Stimulated activated CD8-positive, alpha-beta memory T cell treated with anti-CD3 and anti-CD28 coated beads, Interleukin-7, amount 100 ng/mL, for 24 hours (primary cell): ENCODE data around the gene POLG2.
"Not testable (repeated sequence)": the region's sequence is repeated elsewhere in the genome, so short reads cannot be mapped to it uniquely, and the experiment has no call there.

Experiments
- DNase-seq: peaks from one replicate; pipeline ENCODE4 v3.0.0-alpha.2; 2020; ENCODE audit warnings: low read depth

POLG2 gene

GRCh38 chr17:64439521-64439920 lies 57.3 kb downstream of the POLG2 start:
- not testable (repeated sequence) for DNase-seq

DNA sequence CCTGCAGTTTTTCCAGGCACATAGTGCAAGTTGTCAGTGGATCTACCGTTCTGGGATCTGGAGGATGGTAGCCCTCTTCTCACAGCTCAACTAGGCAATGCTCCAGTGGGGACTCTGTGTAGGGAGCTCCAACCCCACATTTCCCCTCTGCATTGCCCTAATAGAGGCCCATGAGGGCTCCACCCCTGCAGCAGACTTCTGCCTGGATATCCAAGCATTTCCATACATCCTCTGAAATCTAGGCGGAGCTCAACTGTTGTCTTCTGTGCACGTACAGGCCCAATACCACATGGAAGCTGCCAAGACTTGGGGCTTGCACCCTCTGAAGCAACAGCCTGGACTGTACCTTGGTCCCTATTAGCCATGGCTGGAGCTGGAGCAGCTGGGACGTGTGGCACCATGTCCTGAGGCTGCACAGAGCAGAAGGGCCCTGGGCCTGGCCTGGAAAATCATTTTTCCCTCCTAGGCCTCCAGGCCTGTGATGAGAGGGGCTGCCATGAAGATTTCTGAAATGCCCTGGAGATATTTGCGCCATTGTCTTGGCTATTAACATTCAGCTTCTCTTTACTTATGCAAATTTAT lies 58.8 kb downstream of the POLG2 start:
- no peak for DNase-seq

DNA sequence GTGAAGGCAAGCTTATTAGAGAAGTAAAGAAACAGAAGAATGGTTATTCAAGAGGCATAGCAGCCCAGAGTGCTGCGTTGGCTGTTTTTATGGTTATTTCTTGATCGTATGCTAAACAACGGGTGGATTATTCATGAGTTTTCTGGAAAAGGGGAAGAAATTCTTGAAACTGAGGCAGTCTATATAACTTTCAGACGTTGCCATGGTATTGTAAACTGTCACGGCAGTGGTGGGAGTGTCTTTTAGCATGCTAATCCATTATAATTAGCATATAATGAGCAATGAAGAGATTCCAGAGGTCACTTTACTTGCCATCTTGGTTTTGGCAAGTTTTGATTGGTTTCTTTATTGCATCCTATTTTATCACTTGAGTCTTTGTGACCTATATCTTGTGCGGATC lies 65.3 kb downstream of the POLG2 start:
- DNase-seq = no peak

GRCh38 chr17:64430036-64430435 lies 66.8 kb downstream of the POLG2 start:
- DNase-seq = not testable (repeated sequence)

- DNase-seq = no peak
These were observed 68.4 kb downstream of the POLG2 start for GRCh38 chr17:64428406-64428805.
